GM19438 (cell line): Measurements from ENCODE around the gene CHST9.
"Not testable (repeated sequence)": the region's sequence is repeated elsewhere in the genome, so short reads cannot be mapped to it uniquely, and the experiment has no call there.

Experiments used
- ATAC-seq: cut with Tn5 transposase; IDR thresholded peaks from one replicate; pipeline ENCODE4 v1.9.1; 2021; ENCODE audit warnings: low read depth; ENCODE audit not compliant: unreplicated experiment

CHST9 gene

GRCh38 chr18:27175914-27176313 lies 9.2 kb downstream of the CHST9 start:
- ATAC-seq, result no peak

GRCh38 chr18:27175245-27175644 lies 9.9 kb downstream of the CHST9 start:
- ATAC-seq, result no peak

GRCh38 chr18:27171993-27172392 lies 13.1 kb downstream of the CHST9 start:
- no peak for ATAC-seq

GRCh38 chr18:27165412-27165811 lies 19.7 kb downstream of the CHST9 start:
- ATAC-seq, result no peak

GRCh38 chr18:27164905-27165304 lies 20.2 kb downstream of the CHST9 start:
- ATAC-seq, result no peak

- not testable (repeated sequence) for ATAC-seq
Measured at GRCh38 chr18:27163197-27163716, 21.9 kb downstream of the CHST9 start.

- not testable (repeated sequence) for ATAC-seq
Measured at GRCh38 chr18:27149240-27149639, 35.9 kb downstream of the CHST9 start.

- ATAC-seq, result no peak
Measured at GRCh38 chr18:27144672-27145071, 40.4 kb downstream of the CHST9 start.

- ATAC-seq, result no peak
Measured at GRCh38 chr18:27143580-27144287, 41.4 kb downstream of the CHST9 start.

- no peak for ATAC-seq
Measured at GRCh38 chr18:27142891-27143290, 42.2 kb downstream of the CHST9 start.

- ATAC-seq, result no peak
Measured at GRCh38 chr18:27141876-27142275, 43.2 kb downstream of the CHST9 start.

- no peak for ATAC-seq
Measured at GRCh38 chr18:27138079-27138478, 47.0 kb downstream of the CHST9 start.

- ATAC-seq, result no peak
Measured at GRCh38 chr18:27136208-27136535, 48.9 kb downstream of the CHST9 start.

GRCh38 chr18:27135504-27136207 lies 49.5 kb downstream of the CHST9 start:
- no peak for ATAC-seq

GRCh38 chr18:27130065-27130630 lies 55.0 kb downstream of the CHST9 start:
- ATAC-seq, result no peak

GRCh38 chr18:27124196-27124595 lies 60.9 kb downstream of the CHST9 start:
- ATAC-seq, result no peak

GRCh38 chr18:27121108-27121507 lies 64.0 kb downstream of the CHST9 start:
- ATAC-seq, result no peak

GRCh38 chr18:27120246-27120645 lies 64.9 kb downstream of the CHST9 start:
- ATAC-seq, result no peak

GRCh38 chr18:27118973-27119372 lies 66.1 kb downstream of the CHST9 start:
- no peak for ATAC-seq

GRCh38 chr18:27114842-27115241 lies 70.3 kb downstream of the CHST9 start:
- no peak for ATAC-seq

GRCh38 chr18:27113358-27113757 lies 71.8 kb downstream of the CHST9 start:
- ATAC-seq, result no peak

GRCh38 chr18:27110319-27110718 lies 74.8 kb downstream of the CHST9 start:
- no peak for ATAC-seq
